Measurements from ENCODE around the gene IFT80.
A peak's percentile ranks its signal among the peaks of the same experiment; 100 is the strongest.

The IFT80 gene

DNA sequence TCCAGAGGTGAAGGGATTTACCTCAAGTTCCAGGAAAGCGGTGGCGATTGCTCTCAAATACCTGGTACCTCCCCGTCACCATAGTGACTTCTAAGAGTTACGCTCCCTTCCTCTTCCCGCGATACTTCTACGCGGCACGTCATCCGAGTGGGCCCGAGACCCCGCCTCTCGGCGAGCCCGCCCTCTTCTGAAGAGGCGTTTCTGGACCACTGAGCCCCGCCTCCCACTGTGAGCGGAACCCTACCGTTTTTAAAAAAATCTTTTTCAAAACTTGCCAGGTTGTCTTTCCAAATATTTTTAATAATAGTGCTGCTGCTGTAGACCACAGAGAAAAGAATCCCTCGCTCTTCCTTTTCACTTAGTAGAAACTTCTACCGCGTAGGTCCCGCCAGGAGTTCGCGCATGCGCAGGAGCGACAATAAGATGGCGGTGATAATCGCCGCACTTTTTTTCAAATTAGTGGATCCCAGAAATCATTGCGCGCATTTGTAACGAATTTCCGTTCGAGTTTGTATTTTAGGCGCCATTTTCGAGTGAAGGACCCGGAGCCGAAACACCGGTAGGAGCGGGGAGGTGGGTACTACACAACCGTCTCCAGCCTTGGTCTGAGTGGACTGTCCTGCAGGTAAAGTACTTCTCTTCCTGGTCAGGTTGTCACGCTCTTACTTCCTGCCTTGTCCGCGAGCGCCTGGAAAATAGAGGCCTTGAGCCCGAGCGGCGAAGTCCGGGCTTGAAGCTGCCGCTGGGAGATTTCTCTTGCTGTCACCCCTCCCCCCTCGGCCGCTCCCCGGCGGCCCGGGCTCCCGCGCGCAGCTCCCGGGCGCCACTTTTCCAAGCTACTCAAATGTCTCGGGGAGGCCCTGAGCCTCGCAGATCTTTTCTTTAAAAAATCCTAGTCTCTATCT is at the start of gene IFT80, which contains the start of gene SMC4:
Gene IFT80 (minus strand): TSS at position 101 of the 905 bp plus-strand sequence. CDS start 14,625 bp downstream, outside the sequence.
Gene SMC4 (plus strand): TSS at position 526 of the 905 bp plus-strand sequence. CDS start 1,177 bp downstream, outside the sequence.
- peak; percentile 94 for DNase-seq (ENCODE audit: low read depth)

DNA sequence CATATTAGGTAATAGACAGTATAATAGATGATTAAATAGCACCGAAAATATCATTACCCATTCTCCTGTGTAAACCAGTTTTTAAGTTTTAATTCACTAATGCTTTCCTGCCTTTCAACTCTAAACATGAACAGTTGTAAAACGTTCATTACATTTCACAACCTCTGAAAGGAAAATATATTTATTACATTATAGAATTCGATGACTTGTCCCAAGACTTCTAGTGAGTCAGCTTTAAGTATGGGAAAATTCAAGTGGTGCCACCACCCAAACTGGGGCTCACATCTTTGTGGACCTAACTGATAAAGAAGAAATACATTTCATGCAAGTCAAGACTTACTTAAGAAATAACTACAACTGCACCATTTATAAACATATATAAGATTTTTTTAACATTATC is 48.5 kb upstream of the IFT80 start:
- no peak for DNase-seq (ENCODE audit: low read depth)

DNA sequence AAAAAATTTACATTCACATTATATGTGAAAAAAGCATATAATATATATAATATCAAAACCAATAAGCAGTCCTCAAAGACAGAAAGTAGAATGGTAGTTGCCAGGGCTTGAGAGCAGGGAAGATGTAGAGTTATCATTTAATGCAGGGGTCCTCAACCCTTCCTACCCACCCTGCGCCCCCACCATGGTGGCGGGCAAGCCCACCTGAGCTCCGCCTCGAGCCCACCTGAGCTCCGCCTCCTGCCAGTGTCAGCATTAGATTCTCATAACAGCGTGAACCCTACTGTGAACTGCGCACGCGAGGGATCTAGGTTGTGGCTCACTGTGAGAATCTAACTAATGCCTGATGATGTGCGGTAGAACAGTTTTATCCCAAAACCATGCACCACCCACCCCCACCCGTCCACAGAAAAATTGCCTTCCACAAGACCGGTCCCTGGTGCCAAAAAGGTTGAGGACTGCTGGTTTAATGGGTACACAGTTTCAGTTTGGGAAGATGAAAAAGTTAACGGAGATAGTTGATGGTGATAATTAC is 47.6 kb upstream of the IFT80 start:
- no peak for DNase-seq (ENCODE audit: low read depth)

DNA sequence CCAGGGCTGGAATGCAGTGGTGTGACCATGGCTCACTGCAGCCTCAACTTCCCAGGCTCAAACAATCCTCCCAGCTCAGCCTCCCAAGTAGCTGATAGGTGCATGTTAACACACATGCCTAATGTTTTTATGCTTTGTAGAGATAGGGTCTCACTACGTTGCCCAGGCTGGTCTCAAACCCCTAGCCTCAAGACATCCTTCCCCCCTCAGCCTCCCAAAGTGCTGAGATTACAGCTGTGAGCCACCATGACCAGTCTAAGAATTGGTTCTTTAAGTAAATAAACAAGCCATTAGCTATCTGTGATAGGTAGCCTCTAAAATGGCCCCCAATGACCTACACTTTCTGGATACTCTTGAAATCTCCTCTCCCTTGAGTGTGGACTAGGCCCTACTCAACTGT is 46.8 kb upstream of the IFT80 start:
- DNase-seq (ENCODE audit: low read depth): no peak

DNA sequence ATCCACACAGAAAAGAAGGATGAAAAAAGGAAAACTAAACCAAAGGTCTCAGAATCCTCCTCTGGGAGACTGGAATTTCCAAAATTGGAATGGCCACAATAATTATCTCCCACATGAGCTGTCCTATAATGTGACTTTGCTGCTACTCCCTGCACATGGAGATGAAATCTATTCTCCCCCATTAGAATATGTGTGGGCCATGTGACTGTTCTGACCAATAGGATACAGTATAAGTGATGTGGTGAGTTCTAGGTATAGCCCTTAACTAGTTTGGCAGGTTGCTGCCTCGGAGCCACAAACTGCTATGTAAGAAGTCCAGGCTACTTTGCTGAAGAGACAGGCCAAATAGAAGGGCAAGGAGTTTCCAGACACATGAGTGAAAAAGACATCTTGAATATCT is 45.4 kb upstream of the IFT80 start:
- DNase-seq (ENCODE audit: low read depth): no peak

DNA sequence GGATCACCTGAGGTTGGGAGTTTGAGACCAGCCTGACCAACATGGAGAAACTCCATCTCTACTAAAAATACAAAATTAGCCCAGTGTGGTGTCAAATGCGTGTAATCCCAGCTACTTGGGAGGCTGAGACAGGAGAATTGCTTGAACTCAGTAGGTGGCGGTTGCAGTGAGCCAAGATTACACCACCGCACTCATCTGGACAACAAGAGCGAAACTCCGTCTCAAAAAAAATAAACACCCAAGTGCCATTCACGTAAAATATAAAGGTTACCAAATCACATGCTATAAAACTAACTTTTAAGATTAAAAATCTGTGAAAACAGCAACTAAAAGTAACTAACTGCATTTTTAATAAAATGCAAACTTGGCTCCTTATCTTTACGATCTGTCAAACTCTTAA is 41.7 kb upstream of the IFT80 start:
- no peak for DNase-seq (ENCODE audit: low read depth)

DNA sequence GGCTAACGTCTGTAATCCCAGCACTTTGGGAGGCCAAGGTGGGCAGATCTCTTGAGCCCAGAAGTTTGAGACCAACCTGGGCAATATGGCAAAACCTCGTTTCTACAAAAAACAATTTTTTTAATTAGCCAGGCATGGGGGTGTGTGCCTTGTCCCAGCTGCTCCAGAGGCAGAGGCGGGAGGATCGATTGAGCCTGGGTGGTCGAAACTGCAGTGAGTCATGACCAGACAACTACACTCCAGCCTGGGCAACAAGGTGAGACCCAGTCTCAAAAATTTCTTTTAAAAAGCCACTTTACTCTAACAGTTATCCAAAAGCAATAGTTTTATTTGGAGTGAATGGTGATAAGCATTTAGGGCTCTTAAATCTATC is 38.0 kb upstream of the IFT80 start:
- no peak for DNase-seq (ENCODE audit: low read depth)

DNA sequence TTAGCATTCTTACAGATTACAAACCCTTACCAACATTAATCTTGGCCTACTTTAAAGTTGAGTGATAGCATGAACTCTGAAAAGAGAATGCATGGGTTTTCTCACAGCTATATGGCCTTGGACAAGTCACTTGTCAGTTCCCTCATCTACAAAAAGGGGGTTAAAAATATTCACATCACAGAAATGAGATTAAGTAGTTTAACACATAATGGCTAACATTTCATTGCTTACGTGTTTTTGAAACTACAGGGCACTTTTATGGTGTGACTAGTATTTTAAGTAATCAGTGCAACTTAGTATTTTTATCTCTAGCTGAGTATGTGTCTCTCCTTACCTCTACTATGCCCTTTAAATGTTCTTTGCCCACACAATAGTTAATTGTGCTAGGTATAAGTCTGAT is 36.7 kb upstream of the IFT80 start:
- DNase-seq (ENCODE audit: low read depth): no peak

DNA sequence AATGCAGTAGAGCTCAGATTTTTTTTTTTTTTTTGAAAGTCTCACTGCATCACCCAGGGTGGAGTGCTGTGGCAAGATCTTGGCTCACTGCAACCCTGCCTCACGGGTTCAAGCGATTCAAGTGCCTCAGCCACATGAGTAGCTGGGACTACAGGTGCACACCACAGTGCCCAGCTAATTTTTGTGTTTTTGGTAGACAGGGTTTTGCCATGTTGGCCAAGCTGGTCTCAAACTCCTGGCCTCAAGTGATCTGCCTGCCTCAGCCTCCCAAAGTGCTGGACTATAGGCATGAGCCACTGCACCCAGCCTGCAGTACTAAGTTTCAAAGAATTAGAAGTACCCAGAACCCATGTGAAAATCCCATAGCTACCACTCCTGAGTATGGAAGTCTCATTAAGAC is 36.1 kb upstream of the IFT80 start:
- DNase-seq (ENCODE audit: low read depth): no peak

DNA sequence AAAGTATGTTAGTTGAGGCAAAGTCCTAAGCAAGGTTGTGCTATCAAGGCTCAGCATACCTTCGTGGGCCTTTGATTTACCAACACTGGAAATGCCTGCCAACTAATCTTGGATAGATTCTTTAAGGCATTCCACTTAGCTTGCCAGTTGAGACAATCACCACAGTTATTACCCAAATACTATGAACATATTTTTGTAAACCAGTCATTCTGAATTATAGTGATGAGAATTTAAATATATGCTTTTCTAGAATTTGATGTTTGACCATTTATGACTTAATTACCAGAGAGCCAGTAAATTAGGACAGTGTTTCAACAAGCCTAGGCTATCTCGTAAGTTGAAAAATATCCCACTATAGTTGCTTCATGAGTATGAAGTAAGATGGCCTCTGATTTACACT is 35.0 kb upstream of the IFT80 start:
- no peak for DNase-seq (ENCODE audit: low read depth)

DNA sequence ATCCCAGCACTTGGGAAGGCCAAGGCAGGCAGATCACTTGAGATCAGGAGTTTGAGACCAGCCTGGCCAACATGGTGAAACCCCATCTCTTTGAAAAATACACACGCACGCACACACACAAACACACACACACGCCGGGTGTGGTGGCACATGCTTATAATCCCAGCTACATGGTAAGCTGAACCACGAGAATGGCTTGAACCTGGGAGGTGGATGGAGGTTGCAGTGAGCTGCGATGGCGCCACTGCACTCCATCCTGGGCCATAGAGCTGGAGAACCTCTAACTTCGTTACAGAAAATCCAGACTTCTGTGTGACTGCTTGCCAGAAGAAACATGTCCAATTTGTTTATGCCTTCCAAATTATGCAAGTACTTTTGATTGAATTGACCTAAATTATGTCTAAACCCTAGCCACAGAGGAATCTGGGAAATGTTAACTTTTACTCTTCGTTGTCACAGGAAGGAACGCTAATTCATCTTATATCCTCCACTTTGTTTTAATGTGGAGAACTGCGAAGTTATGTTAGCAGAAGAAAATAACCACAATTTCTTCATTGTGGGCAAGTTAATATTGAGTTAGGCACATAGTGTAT is 28.9 kb upstream of the IFT80 start:
- no peak for DNase-seq (ENCODE audit: low read depth)

DNA sequence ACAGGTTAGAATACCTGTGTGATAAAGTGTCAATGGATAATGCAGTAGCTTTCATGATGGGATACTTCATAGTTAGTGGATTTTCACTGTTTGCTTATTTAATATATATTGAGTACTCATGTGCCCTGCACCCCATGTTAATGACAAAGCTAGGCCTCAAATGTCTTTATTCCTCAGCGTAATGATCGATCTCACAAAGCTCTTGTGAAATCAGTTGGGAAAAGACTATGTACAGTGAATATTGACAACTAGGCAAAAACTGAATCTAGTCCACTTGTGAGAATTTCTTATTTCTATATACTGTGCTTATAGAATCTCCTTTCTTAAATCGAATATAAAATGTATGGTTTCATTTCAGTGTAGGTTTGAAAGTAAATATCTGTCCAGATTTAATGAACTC is 18.3 kb upstream of the IFT80 start:
- no peak for DNase-seq (ENCODE audit: low read depth)

DNA sequence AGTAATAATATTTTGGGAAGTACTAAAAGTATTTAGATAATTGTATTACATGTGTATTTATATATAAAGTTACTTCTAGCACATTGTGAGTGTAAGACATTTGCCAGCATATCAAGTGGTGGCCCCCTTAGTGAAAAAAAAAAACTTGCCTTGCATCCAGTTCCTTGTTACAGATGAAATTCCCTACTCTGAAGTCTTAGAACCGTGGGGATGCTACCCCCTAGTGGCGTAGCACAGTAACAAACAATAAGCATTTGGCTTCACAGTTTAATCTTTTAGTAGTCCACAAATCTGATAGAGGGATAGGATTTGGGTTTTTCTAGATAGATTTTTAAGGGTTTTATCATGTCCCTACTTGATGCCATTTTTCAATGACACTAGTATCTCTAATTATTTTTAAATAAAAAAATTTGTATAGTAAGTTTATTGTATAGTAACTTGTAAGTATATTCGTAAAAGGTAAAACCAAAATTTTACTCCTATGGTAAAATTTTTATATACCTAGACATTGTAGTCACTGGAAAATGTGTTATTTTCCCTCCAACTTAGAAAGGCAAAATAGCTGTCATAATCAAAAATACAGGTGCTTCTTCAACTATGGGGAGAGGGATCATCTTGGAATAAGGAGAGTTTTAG is 14.7 kb upstream of the IFT80 start:
- peak; percentile 46 for DNase-seq (ENCODE audit: low read depth)

DNA sequence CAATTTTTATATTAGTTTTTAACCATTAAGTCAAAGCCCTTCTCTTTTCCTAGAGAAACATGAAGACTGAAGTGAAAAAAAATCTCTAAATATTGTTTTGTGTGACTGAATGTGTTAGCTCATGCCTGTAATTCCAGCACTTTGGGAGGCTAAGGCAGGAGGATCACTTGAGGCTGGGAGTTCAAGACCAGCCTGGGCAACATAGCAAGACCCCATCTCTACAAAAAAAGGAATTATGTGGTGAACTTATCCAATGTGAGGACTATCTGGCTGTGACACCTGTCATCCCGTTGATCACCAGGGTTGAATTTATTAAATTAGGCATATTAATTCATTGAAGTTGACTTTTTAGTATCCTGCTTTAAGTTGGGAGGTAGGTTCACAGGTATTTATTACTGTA is 13.5 kb upstream of the IFT80 start:
- DNase-seq (ENCODE audit: low read depth): no peak

DNA sequence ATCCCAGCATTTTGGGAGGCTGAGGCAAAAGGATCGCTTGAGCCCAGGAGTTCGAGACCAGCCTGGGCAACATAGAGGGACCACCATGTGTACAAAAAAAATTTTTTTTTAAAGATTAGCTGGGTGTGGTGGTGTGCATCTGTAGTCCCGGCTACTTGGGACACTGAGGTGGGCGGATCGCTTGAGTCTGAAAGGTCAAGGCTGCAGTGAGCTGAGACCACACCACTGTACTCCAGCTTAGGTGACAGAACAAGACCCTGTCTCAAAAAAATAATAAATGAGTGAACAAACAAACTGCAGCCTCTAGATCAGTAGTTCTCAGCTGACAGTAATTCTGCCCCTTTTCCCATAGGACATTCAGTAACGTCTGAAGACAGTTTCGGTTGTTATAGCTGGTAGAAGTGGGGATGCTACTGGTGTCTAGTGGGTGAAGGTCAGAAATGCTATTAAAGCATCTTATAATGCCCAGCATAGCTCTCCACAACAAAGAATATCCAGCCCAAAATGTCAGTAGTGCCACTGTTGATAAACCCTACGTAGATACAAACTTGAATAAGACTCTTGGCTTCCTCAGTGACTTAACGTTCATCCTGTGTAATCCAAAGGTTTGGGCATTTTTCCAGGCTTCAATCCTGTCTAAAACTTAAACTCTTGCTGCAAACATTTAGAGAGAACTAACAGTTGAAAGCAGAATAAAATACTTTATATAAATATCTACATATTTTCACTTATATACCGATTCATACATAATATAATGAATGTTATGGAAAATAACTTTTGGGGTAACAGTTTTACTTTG is 11.0 kb upstream of the IFT80 start:
- DNase-seq (ENCODE audit: low read depth): no peak

DNA sequence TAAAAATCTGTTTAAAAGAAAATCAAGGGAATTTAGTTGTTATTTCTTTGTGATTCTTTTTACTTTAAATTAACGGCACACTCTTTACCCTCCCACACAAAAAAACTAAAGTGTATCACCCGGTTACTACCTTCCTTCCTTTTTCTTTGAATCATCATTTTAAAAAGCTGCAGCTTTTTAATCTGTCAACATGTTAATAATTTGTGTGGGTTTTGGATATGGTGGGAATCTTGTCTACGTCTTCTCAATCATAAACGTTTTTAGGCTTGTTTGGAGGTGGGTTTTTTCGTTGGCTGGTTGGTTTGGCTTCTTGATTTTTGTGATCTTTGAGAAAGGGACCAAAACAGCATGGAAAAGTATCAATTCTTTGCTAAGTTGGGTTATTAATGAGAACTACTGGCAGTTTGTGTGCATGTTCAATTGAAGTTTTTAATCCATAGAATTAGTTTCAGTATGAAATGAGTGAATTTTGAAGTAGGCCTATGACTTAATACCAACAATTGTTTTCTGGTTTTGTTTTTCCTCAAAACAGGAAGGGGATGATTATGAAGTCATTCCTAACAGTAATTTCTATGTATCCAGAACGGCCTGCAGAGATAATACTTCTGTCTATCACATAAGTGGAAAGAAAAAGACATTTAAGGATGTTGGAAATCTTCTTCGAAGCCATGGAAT is 4.9 kb upstream of the IFT80 start:
- DNase-seq (ENCODE audit: low read depth): no peak

DNA sequence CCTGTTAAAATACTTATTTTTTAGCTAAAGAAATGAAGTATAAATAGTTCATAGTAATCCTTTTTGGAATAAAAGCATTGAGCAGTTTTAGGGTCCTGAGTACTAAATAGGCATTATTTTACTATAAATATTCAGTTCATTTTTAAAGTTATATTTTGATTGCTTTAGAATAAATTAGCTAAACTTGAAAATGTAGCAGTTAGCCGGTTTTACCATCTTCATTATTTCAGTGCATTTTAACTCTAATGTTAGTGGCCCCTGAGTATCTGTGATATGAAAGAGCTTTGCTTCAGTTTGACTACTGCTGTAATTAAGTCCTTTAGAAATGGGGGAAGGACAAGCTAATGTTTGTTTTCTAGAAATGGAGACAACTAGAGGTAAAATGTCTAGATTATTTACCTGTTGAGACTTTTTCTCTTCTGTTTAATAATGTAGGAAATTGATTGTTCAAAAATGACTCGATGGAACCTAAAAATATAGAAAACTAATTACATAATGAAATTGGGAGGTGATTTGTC is 4.1 kb upstream of the IFT80 start:
- DNase-seq (ENCODE audit: low read depth): no peak

DNA sequence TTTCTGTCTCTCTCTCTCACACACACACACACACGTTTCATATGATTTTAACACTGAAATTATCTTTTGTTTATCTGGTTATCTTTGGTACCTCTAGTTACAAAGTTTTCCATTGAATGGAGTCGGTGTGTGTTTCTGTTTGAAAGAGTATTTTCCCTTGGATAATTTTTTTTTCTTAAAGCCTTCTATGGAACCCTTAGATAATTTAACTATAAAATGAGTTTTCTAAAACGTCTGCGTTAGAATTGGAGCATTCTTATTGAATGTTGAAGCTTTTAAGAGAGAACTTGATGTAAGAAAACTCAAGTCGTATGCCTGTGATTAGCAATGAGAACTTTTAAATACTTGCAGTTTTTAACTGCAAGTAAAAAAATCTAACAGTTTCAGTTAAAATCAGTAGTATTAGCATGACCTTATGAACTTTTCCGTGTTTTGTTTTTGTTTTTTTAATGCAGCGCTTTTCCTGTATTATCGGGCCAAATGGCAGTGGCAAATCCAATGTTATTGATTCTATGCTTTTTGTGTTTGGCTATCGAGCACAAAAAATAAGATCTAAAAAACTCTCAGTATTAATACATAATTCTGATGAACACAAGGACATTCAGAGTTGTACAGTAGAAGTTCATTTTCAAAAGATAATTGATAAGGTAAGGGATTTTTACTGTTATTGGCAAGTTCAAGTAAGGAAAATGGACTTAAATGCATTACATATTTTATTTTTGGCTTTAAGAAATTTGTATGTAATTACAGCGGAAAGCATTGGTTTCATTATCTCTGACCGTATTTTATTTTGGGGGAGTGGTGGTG is 3.4 kb upstream of the IFT80 start:
- DNase-seq (ENCODE audit: low read depth): no peak

DNA sequence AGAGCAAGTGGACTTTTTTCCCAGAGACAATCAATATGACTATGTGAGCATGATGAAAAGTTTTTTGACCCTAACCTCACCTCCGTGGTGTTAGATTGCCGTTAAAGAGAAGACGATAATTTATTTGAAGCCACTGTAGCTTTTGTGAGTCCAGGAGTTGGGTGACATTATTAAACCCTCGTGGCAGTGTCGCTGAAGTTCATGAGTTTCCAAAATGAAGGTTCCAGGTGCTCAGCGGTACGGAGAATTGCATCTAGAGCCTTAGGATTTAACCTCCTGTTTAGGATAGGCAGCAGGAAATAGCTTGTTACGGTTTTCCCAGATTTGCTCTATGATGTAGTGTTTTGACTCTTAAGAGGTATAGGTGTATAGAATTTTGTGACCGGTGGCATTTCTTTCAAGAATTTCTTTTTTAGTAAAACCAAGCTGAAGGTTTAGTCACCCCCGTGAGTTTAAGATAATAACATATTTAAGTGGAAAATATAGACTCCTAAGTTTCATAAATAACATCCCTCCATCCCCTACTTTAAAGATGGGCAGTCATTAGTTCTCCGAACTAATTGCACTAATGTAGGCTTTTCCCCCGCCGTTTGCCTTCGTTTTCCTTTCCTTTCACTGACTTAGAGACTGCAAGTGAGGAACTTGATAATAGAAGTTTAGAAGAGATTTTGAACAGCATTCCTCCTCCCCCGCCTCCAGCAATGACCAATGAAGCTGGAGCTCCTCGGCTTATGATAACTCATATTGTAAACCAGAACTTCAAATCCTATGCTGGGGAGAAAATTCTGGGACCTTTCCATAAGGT is 2.5 kb upstream of the IFT80 start:
- no peak for DNase-seq (ENCODE audit: low read depth)
